Stimulated activated CD8-positive, alpha-beta memory T cell treated with anti-CD3 and anti-CD28 coated beads, Interleukin-4, amount 100 ng/mL, for 1 hour (primary cell): ENCODE results near the gene TMEM145.
"Not testable (repeated sequence)": the region's sequence is repeated elsewhere in the genome, so short reads cannot be mapped to it uniquely, and the experiment has no call there.

Experiments used
- DNase-seq, 2 donors: peaks; one replicate each; pipeline ENCODE4 v3.0.0-alpha.2; 2020; ENCODE audit warnings: low read depth in 2 of 2, low spot score in 1 of 2

The TMEM145 gene

GRCh38 chr19:42333975-42334696 is 21.0 kb downstream of the TMEM145 start:
- DNase-seq, result no peak

DNA sequence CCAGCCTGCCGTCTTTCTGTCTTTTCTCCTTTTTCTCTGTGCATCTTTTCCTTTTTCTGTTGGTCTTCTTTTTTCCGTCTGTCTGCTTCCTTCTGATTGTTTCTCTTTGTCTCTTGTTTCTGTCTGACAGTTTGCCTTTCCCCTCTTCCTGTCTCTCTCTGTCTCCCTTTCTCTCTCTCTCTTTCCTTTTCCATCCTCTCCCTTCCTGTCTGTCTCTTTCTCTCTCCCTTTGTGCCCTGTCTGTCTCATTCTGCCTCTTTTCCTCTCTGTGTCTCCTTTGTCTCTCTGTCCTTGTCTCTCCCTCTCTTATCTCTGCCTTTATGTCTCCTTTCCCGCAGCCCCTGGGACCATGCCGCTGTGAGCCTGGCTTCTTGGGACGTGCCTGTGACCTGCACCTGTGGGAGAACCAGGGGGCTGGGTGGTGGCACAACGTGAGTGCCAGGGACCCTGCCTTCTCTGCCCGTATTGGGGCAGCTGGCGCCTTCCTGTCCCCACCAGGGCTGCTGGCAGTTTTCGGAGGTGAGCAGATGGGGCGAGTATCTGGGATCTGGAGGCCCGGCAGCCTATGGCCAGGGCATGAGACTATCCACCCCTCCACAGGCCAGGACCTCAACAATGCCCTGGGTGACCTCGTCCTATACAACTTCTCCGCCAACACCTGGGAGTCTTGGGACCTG is 21.7 kb downstream of the TMEM145 start:
- no peak for DNase-seq

GRCh38 chr19:42335374-42335936 is 22.3 kb downstream of the TMEM145 start:
- DNase-seq, result no peak

- DNase-seq, result no peak
Observed at GRCh38 chr19:42335971-42336370, 22.9 kb downstream of the TMEM145 start.

- not testable (repeated sequence) for DNase-seq
Observed at GRCh38 chr19:42339126-42339860, 26.2 kb downstream of the TMEM145 start.

GRCh38 chr19:42339922-42340321 is 26.8 kb downstream of the TMEM145 start:
- DNase-seq, result not testable (repeated sequence)

GRCh38 chr19:42343344-42344110 is 30.4 kb downstream of the TMEM145 start:
- DNase-seq, result no peak

DNA sequence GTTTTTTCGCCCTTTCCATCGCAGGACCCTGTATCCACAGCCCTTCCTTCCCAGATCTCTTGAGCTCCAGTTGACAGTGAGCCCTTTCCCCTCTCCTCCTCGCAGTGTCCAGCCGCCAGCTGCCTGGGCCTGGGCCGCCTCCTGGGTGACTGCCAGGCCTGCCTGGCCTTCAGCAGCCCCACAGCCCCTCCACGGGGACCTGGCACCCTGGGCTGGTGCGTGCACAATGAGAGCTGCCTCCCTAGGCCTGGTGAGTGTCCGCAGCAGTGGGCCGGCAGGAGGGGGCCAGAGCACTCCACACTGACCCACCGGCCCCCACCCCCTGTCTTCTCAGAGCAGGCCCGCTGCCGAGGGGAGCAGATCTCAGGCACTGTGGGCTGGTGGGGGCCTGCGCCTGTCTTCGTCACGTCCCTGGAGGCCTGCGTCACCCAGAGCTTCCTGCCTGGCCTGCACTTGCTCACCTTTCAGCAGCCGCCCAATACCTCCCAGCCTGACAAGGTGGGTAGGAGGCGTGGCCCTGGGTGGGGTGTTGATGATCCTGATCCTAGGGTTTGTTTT is 31.3 kb downstream of the TMEM145 start:
- no peak for DNase-seq

DNA sequence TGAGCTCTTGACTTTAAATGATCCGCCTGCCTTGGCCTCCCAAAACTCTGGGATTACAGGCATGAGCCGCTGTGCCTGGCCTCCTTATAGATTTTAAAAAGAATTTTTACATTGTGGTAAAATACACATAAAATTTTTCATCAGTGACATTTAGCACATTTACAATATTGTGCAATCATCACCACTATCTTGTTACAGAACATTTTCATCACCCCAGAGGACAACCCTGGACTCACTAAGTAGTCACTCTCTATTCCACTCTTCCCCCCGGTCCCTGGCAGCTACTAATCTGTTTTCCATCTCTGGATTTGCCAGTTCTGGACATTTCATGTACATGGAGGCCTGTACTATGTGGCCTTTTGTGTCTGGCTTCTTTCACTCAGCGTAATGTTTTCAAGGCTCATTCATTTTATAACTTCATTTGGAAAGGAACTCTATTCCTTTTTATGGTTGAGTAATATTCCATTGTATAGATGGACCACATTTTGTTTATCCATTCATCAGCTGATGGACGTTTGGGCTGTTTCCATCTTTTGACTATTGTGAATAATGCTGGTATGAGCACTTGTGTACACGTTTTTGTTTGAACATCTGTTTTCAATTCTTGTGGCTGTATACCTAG is 32.2 kb downstream of the TMEM145 start:
- no peak for DNase-seq

DNA sequence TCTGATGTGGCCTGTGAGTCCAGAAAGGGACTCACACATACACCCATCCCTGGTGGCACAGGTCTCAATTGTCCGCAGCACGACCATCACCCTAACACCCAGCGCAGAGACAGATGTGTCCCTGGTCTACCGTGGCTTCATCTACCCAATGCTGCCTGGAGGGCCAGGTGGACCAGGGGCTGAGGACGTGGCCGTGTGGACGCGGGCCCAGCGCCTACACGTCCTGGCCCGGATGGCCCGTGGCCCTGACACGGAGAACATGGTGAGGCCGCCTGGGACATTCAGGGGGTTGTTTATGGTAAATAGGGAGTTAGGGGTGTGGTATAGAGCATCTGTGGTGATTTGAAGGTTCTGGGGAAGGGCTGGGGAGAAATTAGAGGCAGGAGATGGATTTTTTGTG is 35.1 kb downstream of the TMEM145 start:
- DNase-seq, result no peak

- DNase-seq, result no peak
Observed at GRCh38 chr19:42349378-42350107, 36.4 kb downstream of the TMEM145 start.

DNA sequence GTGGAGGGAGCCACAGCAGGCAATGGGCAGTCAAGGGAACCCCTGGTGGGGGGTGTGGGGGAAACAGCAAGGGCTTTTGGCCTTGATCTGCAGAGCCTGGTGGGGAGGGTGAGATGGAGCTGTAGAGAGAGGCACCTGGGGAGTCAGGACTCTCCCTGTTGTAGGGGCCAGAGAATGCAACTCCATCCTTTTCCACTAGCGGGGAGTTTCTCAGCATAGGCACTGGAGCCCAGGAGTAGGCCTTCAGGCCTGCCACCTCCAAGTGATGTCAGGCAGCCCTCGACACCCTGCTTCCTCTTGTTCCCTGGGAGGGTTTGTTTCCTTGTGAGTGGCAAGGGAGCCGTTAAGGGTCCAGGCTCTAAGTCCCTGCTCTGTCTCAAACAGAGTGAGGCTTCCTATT is 37.3 kb downstream of the TMEM145 start:
- no peak for DNase-seq

DNA sequence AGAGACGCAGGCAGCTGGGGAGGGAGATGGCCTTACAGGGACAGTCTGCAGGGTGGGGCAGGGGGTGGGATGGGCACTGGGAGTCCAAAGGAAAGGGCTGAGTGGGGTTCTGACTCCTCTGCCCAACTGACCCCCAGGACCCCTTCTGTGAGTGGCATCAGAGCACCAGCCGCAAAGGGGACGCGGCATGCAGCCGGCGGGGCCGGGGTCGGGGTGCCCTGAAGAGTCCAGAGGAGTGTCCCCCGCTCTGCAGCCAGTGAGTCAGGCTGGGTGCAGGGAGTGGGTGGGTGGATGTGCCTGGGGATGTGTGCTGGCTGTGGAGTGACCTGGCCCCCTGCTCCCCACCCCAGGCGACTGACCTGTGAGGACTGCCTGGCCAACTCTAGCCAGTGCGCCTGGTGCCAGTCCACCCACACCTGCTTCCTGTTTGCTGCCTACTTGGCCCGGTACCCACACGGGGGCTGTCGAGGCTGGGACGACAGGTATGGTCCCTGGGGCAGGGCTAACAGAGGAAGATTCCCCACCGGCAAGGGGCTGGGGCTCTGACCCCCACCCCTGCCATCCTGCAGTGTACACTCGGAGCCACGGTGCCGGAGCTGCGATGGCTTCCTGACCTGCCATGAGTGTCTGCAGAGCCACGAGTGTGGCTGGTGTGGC is 38.1 kb downstream of the TMEM145 start:
- DNase-seq, result no peak

- DNase-seq, result no peak
Observed at GRCh38 chr19:42352301-42353259, 39.5 kb downstream of the TMEM145 start.

DNA sequence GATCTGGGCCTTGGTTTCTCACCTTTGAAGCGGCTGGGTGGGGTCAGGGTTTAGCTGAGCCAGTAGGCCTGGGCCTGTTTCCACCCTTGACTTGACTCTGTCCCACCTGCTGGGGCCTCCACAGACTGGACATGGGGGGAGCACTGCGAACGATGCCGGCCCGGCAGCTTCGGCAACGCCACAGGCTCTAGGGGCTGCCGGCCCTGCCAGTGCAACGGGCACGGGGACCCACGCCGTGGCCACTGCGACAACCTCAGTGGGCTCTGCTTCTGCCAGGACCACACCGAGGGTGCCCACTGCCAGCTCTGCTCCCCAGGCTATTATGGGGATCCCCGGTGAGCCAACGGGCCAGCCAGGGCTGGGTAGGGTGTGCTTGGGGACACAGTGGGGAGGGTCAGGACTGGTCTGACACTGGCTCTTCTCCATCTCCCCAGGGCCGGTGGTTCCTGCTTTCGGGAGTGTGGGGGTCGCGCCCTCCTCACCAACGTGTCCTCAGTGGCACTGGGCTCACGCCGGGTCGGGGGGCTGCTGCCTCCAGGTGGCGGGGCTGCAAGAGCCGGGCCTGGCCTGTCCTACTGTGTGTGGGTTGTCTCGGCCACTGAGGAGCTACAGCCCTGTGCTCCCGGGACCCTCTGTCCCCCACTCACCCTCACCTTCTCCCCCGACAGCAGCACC is 40.4 kb downstream of the TMEM145 start:
- no peak for DNase-seq

DNA sequence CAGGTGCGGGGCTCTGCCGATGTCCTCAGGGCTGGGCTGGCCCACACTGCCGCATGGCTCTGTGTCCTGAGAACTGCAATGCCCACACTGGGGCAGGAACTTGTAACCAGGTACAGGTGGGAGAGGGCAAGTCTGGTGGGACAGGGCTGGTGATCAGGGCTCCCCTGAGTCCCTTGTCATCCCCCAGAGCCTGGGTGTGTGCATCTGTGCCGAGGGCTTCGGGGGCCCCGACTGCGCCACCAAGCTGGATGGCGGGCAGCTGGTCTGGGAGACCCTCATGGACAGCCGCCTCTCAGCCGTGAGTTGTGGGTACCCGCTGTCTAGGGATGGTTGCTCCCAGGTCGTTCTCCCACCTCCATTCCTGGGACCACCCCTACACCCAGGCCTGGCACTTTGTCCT is 42.8 kb downstream of the TMEM145 start:
- no peak for DNase-seq

DNA sequence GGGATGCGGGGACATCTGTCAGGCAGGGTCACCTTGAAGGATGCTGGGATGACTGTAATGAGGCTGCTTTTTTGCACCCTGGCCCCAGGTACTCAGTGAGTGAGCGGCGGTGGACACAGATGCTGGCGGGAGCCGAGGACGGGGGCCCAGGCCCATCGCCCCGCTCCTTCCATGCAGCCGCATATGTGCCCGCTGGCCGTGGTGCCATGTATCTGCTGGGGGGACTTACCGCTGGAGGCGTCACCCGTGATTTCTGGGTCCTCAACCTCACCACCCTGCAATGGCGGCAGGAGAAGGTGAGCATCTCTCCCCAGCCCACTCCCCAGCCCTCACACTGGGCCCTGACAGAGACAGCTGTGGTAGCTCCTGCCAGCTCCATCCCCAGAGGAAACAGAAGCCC is 43.6 kb downstream of the TMEM145 start:
- no peak for DNase-seq
